Measurements from ENCODE around the gene SNRPD3. TPM values are rescaled to one million over a fixed set of nuclear protein-coding genes. Genes with fewer than 3 reads are reported as not detected.

Gene SNRPD3
- 88.3 and 172 TPM in 2 replicates for total RNA-seq

DNA sequence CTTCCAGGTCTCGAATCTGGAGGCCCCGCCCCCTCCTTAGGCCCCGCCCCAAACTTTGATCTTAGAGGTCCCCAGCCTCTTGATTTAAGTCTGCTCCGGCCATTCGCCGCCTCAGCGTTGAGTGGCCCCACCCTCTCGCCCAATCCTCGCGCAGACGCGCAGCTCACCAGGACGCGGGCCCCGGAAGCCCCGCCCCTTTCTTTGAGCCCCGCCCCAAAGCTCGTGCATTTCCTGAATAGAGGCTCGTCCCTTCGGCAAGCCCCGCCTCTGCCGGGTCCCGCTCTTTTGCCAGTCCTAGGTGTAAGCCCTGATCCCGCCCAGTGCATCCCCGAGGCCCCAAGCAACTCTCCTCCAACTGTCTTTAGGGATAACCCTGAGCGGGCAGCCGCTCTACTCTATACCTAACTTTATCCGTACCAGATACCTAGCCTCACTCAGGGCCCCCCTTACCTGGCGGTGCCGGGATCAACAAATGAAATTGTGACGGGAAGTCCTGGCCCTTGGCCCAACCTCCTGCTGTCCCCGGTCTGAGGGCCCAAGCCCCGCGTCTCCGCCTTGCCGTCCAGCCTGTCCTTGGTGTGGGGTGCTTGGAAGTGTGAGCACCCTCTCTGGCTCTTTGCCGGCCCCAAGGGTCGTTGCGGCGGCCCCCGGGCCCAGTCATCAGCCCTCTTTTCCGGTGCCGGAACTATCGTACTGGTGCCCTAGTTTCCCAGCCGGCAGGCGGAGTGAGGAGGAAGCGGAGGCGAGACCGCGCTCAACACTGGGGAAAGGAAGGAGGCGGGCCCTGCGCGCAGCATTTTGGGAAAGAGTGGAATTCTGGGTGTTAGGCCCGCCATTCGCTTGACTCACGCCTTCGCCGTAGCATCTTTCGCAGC lies at the start of gene SNRPD3:
Gene SNRPD3, plus strand, starts transcription at position 835 of the 875 bp plus-strand sequence. CDS start 1,676 bp downstream, outside the sequence.

GRCh38 chr22:24554313-24555164 lies 1.3 kb upstream of the SNRPD3 start, which contains the start of gene GUCD1:
GUCD1 (minus strand) TSS chr22:24555138; CDS start chr22:24554991, 147 bp downstream.

DNA sequence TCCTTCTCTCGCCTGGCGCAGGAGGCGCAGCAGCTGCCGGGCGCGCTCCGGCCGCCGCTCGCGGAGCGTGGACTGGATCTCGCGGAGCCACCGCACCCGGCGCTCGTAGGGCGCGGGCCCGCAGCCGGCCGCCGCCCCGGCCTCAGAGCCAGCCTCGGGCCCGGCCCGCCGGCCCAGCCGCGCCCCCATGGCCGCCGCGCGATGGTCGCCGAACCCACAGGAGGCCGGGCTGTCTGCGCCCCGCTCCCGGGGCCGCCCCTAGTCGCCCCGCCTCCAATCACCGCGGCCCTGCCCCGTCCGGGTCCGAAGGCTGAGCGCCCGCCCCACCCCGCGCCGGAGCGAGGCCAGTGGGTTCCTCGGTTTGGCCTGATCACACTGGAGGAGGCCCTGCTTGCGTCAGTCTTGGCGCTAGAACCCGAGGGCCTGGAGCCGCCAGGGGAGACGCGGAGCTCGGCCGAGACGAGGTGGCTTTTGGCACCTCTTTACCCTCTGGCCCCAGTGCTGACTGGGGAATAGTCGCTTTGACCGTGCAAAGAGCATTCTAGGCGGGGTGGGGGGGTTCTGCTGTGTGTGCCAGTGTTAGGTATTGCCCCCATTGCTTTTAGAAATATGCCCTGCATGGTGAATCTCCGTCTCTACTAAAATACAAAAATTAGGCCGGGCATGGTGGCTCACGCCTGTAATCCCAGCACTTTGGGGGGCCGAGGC lies 37.2 kb downstream of the SNRPD3 start, which contains the start of gene LRRC75B:
Gene LRRC75B, minus strand, starts transcription at position 223 of the 708 bp plus-strand sequence. Its CDS starts 34 bp downstream, at position 189.

GRCh38 chr22:24602847-24603769 lies 47.3 kb downstream of the SNRPD3 start, which contains the start of gene GGT1:
GGT1 (plus strand) TSS chr22:24603193; CDS start chr22:24611082, 7,889 bp downstream.

Other genes starting within 250 kb of the SNRPD3 start
- gene ADORA2A, start 128.4 kb upstream of the SNRPD3 start, total RNA-seq: 1.2 TPM in 2 replicates
- gene UPB1, start 60.7 kb upstream of the SNRPD3 start, total RNA-seq: not detected in 2 replicates
- gene GUCD1, start 861 bp upstream of the SNRPD3 start, total RNA-seq: 122 and 245 TPM in 2 replicates
- 5.5 and 13.9 TPM in 2 replicates for gene LRRC75B, start 37.1 kb downstream of the SNRPD3 start, total RNA-seq
- 0.44 and 2.6 TPM in 2 replicates for gene GGT1, start 47.2 kb downstream of the SNRPD3 start, total RNA-seq
- gene PIWIL3, start 218.7 kb downstream of the SNRPD3 start, total RNA-seq: not detected in 2 replicates

Data from smooth muscle cell of trachea (primary cell).